ENCODE data around the gene RABGGTA. TPM values are rescaled to one million over a fixed set of nuclear protein-coding genes. Genes with fewer than 3 reads are reported as not detected.

Gene RABGGTA
- total and polyA plus RNA-seq, 2 donors (not counting 1 experiment from before 2014, with no cell fraction given), result 15.1 to 21.0 TPM

DNA sequence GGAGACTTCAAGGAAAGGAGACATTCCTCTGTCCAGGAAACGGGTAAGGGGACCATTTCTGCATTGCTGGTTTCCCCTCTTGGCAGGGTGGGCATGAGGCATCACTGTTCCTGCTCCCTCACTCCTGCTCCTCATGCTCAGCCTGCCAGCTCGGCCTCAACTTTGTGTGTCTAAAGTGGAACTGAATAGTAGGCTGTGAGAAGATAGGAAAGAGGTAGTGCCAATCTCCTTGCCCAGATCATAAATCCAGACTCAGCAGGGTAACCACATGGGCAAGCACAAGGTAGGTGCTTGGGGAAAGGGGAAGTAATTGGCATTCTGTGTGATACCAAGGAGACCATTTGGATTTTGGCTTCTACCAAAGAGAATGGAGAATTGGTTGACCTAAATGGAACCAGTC lies 42.5 kb upstream of the RABGGTA start:
- Histone ChIP-seq H3K27me3 (ENCODE audit: control insufficient read depth, insufficient read depth, low read length) (peaks cover 7% of the 10 kb centered on the region), H3K36me3 (ENCODE audit: control insufficient read depth, insufficient read depth, low read length) (no peaks in the 10 kb centered on the region), H4K20me1 (ENCODE audit: control insufficient read depth, extremely low read depth, insufficient read depth, low read length) (no peaks in the 10 kb centered on the region), H3K9ac (ENCODE audit: insufficient read depth, low read length) (no peak overlapping the region), H3K27ac (ENCODE audit: insufficient read depth, low read length) (no peak overlapping the region), H3K79me2 (ENCODE audit: control insufficient read depth, insufficient read depth, low read length) (no peaks in the 10 kb centered on the region), H3K9me3 (ENCODE audit: control insufficient read depth, insufficient read depth, low read depth, low read length) (no peaks in the 10 kb centered on the region), H3K4me1 (ENCODE audit: control insufficient read depth, extremely low read depth, insufficient read depth, low read length) (peaks cover 16% of the 10 kb centered on the region), H2AFZ (ENCODE audit: low read length) (no peak overlapping the region), H3K4me2 (ENCODE audit: extremely low read depth, insufficient read depth, low read length) (no peak overlapping the region), H3K4me3 (replicated peaks in 1 of 4; ENCODE audit: control extremely low read depth in 1 of 4, insufficient read depth in 1 of 4, low read depth in 3 of 4, low read length in 4 of 4) (no peak overlapping the region)
- no peak for TF ChIP-seq EZH2 (IDR thresholded peaks at IDR 0.05; ENCODE audit: low read length, missing control alignments)
- TF ChIP-seq, protein P1, sequence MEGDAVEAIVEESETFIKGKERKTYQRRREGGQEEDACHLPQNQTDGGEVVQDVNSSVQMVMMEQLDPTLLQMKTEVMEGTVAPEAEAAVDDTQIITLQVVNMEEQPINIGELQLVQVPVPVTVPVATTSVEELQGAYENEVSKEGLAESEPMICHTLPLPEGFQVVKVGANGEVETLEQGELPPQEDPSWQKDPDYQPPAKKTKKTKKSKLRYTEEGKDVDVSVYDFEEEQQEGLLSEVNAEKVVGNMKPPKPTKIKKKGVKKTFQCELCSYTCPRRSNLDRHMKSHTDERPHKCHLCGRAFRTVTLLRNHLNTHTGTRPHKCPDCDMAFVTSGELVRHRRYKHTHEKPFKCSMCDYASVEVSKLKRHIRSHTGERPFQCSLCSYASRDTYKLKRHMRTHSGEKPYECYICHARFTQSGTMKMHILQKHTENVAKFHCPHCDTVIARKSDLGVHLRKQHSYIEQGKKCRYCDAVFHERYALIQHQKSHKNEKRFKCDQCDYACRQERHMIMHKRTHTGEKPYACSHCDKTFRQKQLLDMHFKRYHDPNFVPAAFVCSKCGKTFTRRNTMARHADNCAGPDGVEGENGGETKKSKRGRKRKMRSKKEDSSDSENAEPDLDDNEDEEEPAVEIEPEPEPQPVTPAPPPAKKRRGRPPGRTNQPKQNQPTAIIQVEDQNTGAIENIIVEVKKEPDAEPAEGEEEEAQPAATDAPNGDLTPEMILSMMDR (conservative IDR thresholded peaks at IDR 0.05 in 1 of 2, IDR thresholded peaks at IDR 0.05 in 1 of 2; ENCODE audit: low read depth in 1 of 2, low read length in 2 of 2), result no peak
- DNase-seq (ENCODE audit: low read depth in 2 of 2), result no peak

DNA sequence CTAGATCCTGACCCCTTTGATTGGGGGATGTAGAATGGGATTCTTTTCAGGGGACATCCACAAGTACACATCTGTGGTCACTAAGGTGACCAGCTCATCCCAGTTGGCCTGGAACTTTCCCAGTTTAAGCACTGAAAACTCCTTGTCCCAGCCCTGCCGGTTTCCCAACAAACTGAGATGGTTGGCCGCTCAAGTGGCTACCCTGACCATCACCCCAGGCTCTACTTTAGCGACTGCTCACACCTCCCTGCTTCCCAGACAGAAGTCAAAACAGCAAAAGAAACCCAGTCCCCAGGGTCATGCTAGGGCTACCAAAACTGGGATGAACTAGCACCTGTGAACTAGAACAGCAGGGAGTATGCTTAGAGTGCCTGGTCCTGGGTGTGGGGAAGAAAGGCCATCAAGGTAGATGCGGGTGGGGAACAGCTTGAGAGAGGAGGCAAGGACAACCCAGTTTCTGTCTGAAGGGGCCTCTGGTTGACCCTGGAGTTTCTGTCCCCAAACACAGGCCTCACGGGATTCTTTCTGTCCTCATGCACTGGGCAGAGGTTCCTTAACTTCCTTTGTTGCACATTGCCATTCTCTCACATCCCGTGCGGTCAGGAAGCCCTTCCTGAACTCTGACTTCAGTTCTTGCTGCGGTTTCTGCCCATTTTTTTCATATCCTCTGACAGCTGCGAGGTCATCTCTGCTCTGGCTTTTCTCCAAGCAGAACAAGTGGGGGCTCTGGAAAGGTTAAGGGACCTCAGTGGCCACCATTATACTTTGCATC lies 41.5 kb upstream of the RABGGTA start:
- H3K9ac ChIP-seq (ENCODE audit: insufficient read depth, low read length), result no peak overlapping the region
- H3K36me3 ChIP-seq (ENCODE audit: control insufficient read depth, insufficient read depth, low read length), result no peaks in the 10 kb centered on the region
- H3K79me2 ChIP-seq (ENCODE audit: control insufficient read depth, insufficient read depth, low read length), result no peaks in the 10 kb centered on the region
- H3K4me2 ChIP-seq (ENCODE audit: extremely low read depth, insufficient read depth, low read length), result no peak overlapping the region
- no peaks in the 10 kb centered on the region for H3K9me3 ChIP-seq (ENCODE audit: control insufficient read depth, insufficient read depth, low read depth, low read length)
- no peak overlapping the region for H3K27ac ChIP-seq (ENCODE audit: insufficient read depth, low read length)
- no peaks in the 10 kb centered on the region for H3K27me3 ChIP-seq (ENCODE audit: control insufficient read depth, insufficient read depth, low read length)
- H3K4me3 ChIP-seq (replicated peaks in 1 of 4; ENCODE audit: control extremely low read depth in 1 of 4, insufficient read depth in 1 of 4, low read depth in 3 of 4, low read length in 4 of 4), result no peak overlapping the region
- H2AFZ ChIP-seq (ENCODE audit: low read length), result no peak overlapping the region
- peak in 1 of 2 donors; percentile 34 for DNase-seq (ENCODE audit: low read depth in 2 of 2)
- no peaks in the 10 kb centered on the region for H4K20me1 ChIP-seq (ENCODE audit: control insufficient read depth, extremely low read depth, insufficient read depth, low read length)
- TF ChIP-seq, protein P1 (conservative IDR thresholded peaks at IDR 0.05 in 1 of 2, IDR thresholded peaks at IDR 0.05 in 1 of 2; ENCODE audit: low read depth in 1 of 2, low read length in 2 of 2), result no peak
- TF ChIP-seq EZH2 (IDR thresholded peaks at IDR 0.05; ENCODE audit: low read length, missing control alignments), result no peak
- peaks cover 16% of the 10 kb centered on the region for H3K4me1 ChIP-seq (ENCODE audit: control insufficient read depth, extremely low read depth, insufficient read depth, low read length)

DNA sequence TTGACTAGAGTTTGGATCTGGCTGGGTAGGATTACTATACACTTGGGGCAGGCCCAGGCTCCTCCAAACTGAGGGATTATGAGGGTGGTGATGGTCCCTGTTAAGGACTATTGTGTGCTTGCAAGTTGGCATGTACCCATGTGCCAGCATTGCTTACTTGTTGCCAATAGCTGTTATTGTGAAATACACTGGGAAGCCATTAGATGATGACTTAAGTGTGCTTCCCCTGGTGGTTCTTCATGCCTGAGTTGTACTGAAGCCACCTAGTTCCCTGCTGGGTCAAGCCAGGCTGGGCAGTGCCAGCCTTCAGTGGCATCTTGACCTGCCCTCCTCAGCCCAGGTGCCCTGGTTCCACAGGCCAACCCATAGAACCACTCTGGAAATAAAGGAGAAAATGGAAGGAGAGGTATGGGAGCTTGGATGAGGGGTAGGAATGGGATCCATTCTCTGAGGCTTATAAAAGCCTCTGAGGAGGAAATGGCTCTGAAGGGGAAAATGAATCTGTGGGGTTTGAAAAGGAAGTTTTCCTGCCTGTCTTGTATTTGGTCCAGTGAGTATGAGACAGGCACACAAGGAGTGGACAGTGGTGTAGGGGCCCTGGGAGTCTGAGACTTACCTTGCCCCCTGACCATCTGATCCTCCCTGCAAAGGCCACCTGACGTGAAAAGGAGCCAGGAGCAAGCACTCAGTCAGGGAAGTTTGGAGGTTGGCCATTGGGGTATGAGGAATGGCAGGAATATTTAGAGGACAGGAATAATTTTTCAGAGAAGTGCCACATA lies 40.6 kb upstream of the RABGGTA start:
- Histone ChIP-seq H3K9ac (ENCODE audit: insufficient read depth, low read length) (no peak overlapping the region), H3K4me3 (replicated peaks in 1 of 4; ENCODE audit: control extremely low read depth in 1 of 4, insufficient read depth in 1 of 4, low read depth in 3 of 4, low read length in 4 of 4) (no peak overlapping the region), H3K79me2 (ENCODE audit: control insufficient read depth, insufficient read depth, low read length) (no peaks in the 10 kb centered on the region), H4K20me1 (ENCODE audit: control insufficient read depth, extremely low read depth, insufficient read depth, low read length) (no peaks in the 10 kb centered on the region), H3K4me2 (ENCODE audit: extremely low read depth, insufficient read depth, low read length) (no peak overlapping the region), H3K36me3 (ENCODE audit: control insufficient read depth, insufficient read depth, low read length) (peaks cover 2% of the 10 kb centered on the region), H3K27ac (ENCODE audit: insufficient read depth, low read length) (no peak overlapping the region), H3K9me3 (ENCODE audit: control insufficient read depth, insufficient read depth, low read depth, low read length) (no peaks in the 10 kb centered on the region), H2AFZ (ENCODE audit: low read length) (no peak overlapping the region), H3K27me3 (ENCODE audit: control insufficient read depth, insufficient read depth, low read length) (no peaks in the 10 kb centered on the region), H3K4me1 (ENCODE audit: control insufficient read depth, extremely low read depth, insufficient read depth, low read length) (peaks cover 13% of the 10 kb centered on the region)
- TF ChIP-seq EZH2 (IDR thresholded peaks at IDR 0.05; ENCODE audit: low read length, missing control alignments), result no peak
- TF ChIP-seq, protein P1 (conservative IDR thresholded peaks at IDR 0.05 in 1 of 2, IDR thresholded peaks at IDR 0.05 in 1 of 2; ENCODE audit: low read depth in 1 of 2, low read length in 2 of 2), result no peak
- peak in 1 of 2 donors; percentile 29 for DNase-seq (ENCODE audit: low read depth in 2 of 2)
